T-helper 2 cell treated with Interferon-gamma antibody and Interleukin-4, amounts not matched to agents 100 ng/mL and 5 ng/mL, for 36 hours (primary cell): ENCODE results near the gene ALKBH4. TPM values are rescaled to one million over a fixed set of nuclear protein-coding genes. Genes with fewer than 3 reads are reported as not detected.

Experiments
- intact Hi-C: fragments of 100-400 bp; cut with micrococcal nuclease; formaldehyde crosslinking; loops from one replicate; pipeline ENCODE4 v1.15.1; 2023
- total RNA-seq: library from RNA; stranded (reverse); gene quantifications from 2 replicates; pipeline ENCODE4 v1.2.3, GENCODE V29; 2022

Gene ALKBH4
- total RNA-seq, 1 donor from 2014 or later, result 10.2 TPM

DNA sequence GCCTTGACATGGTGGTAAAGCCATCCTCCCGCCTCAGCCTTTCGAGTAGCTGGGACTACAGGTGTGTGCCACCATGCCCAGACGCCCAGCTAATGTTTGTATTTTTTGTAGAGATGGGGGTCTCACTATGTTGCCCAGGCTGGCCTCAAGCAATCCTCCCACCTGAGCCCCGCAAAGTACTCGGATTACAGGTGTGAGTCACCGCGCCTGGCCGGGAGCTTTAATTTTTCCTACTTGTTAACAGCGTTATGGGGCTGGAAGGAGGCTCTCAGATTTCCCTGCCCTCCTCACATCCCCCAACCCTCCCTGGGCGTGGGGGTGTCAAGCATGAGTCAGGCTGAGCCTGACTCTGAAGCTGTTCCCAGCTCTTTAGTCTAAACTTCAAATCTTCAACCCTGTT is 8.3 kb downstream of the ALKBH4 start:
- intact Hi-C loops, result no loop called here

DNA sequence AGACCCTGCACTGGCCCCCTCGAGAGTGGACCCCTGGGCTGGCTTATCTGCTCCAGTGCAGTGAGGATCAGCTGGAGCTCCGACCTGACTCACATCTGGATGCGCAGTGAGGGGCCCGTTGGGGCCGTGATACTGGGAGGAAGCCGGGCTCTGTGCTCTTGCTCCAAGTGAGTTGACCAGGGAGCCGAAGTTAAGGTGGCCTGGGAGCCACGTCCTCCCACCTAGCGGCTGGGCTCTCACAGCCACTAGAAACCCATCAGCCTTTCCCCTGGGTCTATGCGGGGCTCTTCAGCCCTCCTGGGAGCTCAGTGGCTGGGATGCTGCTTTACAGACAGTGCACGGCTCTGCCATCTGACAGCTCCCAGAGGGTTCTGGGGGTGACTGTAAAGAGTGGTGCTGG is 9.1 kb downstream of the ALKBH4 start:
- intact Hi-C loops, result no loop called here

DNA sequence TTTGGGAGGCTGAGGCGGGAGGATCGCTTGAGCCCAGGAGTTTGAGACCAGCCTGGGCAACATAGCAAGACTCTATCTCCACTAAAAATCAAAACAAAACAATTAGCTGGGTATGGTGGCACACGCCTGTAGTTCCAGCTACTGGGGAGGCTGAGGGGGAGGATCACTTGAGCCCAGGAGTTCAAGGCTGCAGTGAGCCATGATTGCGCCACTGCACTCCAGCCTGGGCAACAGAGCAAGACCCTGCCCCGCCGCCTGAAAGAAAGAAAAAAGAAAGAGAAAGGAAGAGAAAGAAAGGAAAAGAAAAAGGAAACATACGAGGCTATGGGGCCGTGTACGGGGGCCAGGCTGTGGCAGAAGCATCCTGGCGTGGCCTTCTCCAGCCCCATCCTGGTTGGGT is 9.7 kb downstream of the ALKBH4 start:
- intact Hi-C loops, result loop anchor here (5.0 kb wide), 1 partner anchor 53 kb away; no protein-coding TSS in a partner anchor

DNA sequence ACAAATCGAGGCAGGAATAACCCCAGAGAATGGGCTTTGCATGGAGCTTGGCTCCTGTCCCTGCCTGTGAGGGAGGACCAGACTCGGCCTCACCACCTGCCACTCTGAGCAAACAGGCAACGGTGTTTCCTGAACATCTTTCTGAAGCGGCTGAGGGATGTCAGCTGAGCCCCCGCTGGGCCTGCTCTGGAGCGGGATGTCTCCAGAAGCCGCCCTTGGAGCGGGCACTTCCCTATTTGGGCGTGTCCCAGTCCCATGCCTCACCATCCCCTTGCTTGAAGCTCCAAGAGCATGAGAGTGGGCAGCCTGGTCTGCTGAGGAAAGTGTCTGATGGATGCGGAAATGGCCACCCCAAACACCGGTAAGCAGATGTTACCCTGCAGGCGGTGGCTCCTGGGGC is 10.2 kb downstream of the ALKBH4 start:
- intact Hi-C loops, result loop anchor here (5.0 kb wide), 1 partner anchor 52 kb away; no protein-coding TSS in a partner anchor

DNA sequence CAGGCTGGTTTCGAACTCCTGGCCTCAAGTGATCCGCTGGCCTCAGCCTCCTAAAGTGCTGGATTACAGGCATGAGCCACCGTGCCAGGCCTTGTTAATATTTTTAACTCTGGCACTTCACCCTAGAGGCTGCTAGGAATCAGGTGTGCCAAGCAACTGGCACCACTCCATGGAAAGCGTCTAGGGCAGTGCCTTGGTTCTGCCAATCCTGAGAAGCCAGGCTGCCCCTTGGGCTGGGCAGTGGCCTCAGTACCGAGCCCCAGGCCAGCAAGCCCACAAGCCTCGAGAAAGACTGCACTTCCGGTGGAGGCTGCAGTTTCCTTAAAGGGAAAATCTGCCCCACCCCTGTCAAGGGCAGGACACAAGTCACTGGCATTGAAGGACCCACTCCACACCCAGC is 11.3 kb downstream of the ALKBH4 start:
- intact Hi-C loops, result loop anchor here (5.0 kb wide), 1 partner anchor 51 kb away; no protein-coding TSS in a partner anchor

DNA sequence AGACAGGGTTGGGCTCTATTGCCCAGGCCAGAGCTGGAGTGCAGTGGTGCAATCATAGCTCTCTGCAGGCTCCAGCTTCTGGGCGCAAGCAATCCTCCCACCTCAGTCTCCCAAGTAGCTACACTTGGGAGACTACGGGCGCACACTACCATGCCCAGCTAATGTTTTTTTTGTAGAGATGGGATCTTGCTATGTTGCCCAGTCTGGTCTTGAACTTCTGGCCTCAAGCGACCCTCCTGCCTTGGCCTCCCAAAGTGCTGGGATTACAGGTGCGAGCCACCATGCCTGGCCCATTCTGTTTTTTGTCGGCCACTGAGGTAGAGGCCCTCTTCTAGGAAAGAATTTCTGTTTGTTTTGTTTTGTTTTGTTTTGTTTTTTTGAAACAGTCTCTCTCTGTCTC is 12.2 kb downstream of the ALKBH4 start:
- intact Hi-C loops, result loop anchor here (5.0 kb wide), 1 partner anchor 50 kb away; no protein-coding TSS in a partner anchor

DNA sequence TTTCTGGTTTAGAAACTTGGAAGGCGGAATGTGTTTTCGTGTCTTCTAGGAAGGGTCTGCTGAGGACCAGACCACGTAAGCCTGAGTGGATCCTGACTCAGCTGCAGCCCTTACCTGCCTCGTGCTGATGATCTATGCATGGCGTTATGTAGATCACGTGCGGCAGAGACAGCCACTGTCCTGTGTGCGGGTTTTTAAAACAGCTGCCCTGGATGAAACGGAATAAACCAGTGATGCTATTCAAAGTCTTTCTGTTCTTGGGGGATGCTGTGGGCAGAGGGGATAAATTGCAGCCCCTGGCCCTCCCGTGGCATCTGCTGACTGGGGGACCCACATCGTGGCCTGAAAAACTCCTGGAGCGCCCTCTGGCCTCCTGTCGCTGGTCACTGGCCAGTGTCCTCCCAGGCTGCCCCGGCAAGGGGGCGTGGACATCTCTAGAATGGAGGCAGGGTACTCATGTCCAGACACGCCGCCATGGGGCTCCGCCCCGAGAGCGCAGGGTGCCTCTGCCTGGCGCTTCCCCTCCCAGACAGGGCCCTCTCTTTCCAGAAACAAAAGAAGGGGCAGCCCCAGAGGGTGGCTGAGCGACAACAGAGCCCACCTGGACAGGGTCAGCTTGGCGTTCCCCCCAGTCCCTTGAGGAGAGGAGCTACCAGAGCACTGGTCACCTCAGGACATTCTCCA is 13.2 kb downstream of the ALKBH4 start:
- intact Hi-C loops, result loop anchor here (5.0 kb wide), 1 partner anchor 49 kb away; no protein-coding TSS in a partner anchor

DNA sequence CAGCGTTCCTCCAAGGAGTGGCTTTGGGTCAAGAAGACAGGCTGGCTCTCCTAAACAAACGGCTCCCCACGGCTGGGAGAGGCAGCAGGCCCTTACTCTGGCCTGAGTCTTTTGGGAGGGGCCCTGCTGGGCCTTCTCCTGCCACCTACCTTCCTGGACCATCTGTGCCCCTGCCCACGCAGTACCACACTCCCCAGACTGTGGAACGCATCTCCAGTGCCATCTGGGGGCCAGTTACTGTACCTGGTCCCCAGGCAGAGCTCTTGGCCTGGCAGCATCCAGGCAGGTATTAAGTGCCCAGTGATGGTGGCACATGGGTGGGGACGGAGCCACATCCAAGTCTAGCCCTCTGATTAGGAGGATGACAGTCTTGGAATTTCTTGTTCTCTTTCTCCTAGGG is 14.4 kb downstream of the ALKBH4 start:
- intact Hi-C loops, result loop anchor here (1.0 to 5.0 kb wide), 2 partner anchors 38 to 48 kb away; no protein-coding TSS in a partner anchor

DNA sequence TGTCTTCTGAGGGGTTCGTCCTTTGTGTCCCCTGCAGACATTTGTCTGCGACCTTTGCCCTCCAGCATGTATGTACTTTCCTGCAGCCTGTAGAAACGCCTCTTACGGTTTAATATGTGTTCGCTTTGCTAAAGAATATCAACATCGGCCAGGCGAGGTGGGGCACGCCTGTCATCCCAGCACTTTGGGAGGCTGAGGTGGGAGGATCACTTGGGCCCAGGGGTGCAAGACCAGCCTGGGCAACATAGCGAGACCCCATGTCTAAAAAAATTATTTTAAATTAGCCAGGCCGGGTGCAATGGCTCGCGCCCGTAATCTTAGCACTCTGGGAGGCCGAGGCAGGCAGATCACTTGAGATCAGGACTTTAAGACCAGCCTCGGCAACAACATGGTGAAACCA is 15.5 kb downstream of the ALKBH4 start:
- intact Hi-C loops, result no loop called here

DNA sequence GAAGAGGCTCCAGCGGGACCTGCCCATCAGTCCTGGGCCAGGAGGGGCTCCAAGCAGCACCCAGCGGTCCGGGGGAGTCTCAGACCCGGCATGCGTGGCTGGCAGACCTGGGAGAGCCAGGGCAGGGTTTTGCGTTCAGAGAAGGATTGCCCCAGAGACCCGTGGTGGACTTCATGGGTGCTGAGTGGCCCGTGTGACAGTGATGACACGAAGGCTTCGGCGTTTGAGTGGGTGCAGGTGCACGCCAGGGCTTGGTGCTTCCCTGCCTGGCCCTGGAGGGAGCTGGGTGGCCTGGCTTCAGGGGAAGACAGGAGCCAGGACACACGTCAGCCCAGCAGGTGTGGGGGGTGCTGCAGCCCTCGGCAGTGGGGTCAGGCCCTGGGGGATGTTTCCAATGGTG is 17.4 kb downstream of the ALKBH4 start:
- intact Hi-C loops, result no loop called here

DNA sequence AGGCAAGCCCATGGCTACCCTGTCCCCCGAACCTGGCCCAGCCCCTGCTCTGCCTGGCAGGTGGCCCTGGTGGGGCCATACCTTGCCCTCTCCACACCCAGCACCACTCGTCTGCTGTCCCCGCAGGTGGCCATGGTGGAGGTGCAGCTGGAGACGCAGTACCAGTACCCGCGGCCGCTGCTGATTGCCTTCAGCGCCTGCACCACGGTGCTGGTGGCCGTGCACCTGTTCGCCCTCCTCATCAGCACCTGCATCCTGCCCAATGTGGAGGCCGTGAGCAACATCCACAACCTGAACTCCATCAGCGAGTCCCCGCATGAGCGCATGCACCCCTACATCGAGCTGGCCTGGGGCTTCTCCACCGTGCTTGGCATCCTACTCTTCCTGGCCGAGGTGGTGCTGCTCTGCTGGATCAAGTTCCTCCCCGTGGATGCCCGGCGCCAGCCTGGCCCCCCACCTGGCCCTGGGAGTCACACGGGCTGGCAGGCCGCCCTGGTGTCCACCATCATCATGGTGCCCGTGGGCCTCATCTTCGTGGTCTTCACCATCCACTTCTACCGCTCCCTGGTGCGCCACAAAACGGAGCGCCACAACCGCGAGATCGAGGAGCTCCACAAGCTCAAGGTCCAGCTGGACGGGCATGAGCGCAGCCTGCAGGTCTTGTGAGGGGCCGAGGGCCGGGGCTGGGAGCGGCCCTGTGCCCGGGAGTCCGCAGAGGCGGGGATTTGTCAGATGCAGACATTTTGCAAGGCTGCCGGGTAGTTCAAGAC is 18.1 kb downstream of the ALKBH4 start:
- intact Hi-C loops, result no loop called here

DNA sequence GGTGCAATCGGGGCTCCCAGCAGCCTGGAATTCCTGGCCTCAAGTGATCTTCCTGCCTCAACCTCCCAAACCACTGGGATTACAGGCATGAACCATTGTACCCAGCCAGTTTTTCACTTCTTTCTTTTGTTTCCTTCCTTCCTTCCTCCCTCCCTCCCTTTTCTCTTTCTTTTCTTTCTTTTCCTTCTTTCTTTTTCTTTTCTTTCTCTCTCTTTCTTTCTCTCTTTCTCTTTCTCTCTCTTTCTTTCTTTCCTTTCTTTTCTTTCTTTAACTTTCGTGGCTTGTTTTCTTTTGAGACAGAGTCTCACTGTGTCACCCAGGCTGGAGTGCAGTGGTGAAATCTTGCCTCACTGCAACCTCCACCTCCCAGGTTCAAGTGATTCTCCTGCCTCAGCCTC is 19.0 kb downstream of the ALKBH4 start:
- intact Hi-C loops, result no loop called here

DNA sequence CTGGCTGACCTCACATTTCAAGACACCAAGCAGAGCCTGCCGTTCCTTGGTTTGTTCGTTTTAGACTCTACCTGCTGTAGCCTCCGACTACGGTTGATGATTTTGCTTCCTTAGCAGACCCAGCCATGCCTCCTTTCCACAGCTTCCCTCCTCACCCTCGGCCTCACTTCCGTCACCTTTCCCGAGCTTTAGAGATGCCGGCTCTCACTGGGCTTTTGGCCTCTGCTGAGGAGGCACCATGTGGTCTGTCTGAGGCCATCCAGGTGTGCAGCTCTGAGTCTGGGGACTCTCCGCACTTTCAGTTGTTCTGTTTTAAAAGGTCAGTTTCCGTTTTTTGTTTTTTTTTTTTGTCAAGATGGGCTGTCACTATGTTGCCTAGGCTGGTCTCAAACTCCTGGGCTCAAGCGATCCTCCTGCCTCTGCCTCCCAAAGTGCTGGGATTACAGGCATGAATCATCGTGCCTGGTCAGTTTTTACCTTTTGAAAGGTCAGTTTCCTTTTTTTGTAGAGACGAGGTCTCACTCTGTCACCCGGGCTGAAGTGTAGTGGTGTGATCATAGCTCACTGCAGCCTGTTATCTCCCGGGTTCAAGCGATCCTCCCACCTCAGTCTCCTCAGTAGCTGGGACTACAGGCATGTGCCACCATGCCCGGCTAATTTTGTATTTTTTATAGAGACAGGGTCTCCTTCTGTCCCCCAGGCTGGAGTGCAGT is 19.5 kb downstream of the ALKBH4 start:
- intact Hi-C loops, result no loop called here

DNA sequence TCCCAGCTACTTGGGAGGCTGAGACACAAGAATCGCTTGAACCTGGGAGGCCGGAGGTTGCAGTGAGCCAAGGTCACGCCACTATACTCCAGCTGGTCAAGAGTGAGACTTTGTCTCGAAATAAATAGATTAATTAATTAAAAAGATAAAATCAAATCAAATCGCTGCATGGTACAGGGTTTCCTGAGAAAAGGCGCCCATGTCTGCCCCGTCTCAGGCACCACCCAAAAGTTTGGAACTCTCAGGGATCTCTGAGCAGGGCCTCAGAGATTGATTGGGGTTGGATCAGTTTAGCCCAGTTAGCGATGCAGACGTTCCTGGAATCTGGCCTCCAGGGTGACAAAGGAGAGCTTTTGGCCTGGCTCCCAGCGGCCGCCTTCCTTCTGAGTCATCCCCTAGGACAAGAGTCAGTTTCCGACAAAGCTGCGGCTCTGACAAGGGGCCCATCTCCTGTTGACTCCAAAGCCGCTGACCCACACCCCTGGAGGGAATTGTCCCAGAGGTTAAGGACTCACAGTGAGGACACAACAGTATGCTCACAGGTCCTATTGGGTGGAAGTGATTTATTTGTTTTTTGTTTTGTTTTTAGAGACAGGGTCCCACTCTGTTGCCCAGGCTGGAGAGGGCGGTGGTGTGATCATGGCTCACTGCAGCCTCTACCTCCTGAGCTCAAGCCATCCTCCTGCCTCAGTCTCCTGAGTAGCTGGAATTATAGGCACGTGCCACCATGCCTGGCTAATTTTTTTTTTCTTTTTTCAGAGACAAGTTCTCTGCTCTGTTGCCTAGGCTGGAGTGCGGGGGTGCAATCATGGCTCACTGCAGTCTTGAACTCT is 24.5 kb downstream of the ALKBH4 start:
- intact Hi-C loops, result no loop called here

DNA sequence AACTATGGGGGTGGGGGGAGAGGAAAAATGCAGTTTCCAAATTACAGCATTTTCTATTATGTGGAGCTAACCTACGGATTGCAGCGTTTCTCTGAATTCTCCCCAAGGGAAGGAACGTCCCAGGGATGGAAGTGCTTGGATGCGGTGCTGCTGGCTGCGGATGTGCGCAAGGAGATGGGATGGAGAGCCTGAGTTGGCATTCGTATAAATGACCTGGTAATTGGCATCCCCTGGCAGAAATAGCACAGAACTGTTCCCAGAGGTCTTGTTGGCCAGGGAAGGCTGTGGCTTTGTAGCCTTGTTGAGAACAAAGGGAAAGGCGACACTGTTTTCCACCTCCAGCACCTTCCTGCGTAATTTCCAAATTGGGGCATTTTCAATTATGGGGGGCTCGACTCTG is 28.5 kb downstream of the ALKBH4 start:
- intact Hi-C loops, result no loop called here

DNA sequence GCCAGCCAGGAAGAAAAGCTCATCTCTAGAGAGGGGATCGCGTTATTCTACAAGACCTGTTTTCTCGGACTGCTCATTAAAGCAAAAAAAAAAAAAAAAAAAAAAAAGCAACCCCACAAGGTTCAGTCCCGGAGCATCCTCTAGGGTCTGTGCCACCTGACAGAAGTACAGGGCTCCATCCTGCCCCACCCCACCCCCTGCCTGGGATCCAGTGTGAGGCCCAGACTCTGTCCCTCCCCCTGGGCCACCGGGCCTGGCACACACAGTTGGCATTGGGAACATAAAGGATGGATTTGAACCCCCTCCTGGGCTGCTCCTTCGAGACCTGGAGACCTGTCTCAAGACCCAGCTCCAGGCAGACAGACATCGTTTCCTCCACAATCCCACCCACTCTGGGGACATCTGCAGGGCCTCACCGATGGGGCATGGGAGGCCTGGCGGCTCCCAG is 30.6 kb downstream of the ALKBH4 start:
- intact Hi-C loops, result loop anchor here (1.0 kb wide), 2 partner anchors 8 to 30 kb away; no protein-coding TSS in a partner anchor

DNA sequence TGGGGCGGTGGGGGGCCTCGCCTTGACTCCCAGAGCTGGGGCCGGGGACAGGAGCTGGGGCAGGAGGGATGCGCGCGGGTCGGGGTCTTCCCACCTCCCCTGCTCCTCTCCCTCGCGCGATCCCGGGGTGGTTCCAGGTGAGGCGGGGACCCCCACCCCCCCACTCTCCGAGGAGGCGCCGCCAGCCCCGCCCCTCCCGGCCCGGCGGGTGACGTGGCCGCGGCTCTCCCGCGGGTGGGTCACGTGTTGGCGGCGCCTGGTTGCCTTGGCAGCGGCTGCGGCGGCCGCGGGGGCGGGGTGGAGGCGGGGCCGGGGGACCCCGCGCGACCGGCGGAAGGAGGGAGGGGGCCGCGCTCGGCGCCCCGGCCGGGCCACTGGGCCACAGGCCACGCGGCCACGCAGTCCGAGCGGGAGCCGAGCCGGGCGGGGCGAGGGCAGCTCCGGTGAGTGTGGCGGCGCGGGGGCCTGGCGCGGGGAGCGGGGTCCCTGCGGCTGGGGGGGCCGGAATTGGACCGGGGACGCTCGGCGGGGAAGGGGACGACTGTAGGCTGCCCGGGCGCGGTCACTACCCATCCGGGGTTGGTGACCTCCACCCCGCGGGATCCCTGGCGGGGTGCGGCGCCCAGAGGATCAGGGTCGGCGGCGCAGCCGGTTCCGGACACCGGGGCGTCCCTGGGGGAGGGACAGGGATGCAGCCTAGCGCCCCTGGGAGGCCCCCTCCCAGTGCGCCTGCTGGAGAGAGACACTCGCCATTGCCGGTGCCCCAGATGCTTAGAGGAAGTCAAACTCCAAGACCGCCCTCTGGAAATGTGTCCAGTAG is 31.2 kb downstream of the ALKBH4 start, which contains the start of gene ORAI2:
TSS of gene ORAI2 (plus strand) at position 357 of the 820 bp plus-strand sequence. CDS start 5,382 bp downstream, outside the sequence.
- intact Hi-C loops, result loop anchor here (1.0 kb wide), 2 partner anchors 7 to 29 kb away; no protein-coding TSS in a partner anchor

DNA sequence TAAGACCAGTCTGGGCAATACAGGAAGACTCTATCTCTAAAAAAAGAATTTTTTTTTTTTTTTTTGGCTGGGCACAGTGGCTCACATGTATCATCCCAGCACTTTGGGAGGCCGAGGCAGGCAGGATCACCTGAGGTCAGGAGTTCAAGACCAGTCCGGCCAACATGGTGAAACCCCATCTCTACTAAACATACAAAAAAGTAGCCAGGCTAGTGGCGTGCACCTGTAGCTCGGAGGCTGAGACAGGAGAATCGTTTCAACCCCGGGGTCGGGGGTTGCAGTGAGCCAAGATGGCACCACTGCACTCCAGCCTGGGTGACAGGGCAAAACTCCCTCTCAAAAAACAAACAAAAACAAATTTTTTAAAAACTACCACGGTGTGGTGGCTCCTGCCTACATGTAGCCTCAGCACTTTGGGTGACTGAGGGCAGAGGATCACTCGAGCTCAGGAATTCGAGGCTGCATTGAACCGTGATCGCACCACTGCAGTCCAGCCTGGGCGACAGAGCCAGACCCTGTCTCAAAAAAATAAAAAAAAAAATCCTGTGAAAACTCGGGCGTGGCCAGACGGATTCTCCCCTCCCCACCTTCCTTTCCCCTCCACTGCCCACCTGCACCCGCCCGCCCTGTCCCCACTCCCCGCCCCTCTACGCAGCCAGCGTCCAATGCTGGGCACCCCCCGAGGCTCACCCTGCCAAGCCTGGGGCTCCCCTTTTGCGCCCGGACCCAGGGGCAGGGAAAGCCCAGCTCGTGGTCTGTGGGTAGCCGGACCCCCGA is 32.0 kb downstream of the ALKBH4 start:
- intact Hi-C loops, result no loop called here
